ENCODE measurements around the gene KCNC1.

The KCNC1 gene

DNA sequence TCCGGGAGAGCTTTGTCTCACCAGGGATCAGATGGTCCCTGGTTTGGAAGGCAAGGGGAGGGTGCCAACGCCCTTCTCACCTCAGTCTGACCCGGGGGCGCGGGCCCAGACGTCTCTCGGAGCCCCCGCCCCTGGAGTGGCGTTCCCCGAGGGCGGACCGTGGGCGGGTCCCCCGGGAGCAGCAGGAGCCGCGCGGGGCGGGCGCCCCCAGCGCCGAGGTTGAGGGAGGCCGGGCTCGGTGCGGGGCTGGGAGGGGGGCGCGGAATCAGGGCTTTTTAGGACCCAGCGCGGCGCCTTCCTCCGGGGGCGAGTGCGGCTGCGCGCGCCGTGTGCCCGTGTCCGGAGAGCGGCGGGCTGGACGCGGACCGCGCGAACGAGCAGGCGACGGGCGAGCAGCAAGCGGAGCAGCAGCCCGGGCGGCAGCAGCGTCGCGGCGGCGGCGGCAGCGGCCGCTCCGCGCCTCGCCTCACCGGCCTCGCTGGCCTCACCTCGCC is at the start of gene KCNC1:
KCNC1 (plus strand) TSS at position 364 of the 494 bp plus-strand sequence. CDS start 1,222 bp downstream, outside the sequence.
- DNase-seq (ENCODE audit: low read depth in 2 of 2): no peak

- DNase-seq (ENCODE audit: low read depth in 2 of 2): no peak
These were observed 48.2 kb upstream of the KCNC1 start for GRCh38 chr11:17686231-17686980.

GRCh38 chr11:17687946-17688670 is 46.5 kb upstream of the KCNC1 start:
- no peak for DNase-seq (ENCODE audit: low read depth in 2 of 2)

GRCh38 chr11:17691550-17691949 is 43.0 kb upstream of the KCNC1 start:
- no peak for DNase-seq (ENCODE audit: low read depth in 2 of 2)

DNA sequence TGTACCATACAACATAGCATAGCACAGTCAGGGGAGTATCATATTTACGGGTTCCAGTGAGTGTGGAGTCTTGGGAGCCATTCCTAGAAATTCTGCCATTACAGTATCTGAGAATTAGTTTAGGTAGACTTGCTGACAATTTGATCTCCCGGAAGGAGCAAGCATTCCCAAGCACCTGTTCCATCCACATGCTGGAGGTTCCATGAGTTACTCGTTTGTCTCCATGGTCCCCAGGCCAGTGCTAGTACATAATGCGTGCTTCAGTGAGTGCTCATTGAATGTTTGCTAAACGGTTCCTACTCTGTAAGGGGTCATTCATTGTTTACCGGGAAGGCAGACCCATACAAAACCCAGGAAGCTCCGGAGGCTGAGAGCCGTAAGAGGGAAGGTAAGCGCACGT is 42.6 kb upstream of the KCNC1 start:
- DNase-seq (ENCODE audit: low read depth in 2 of 2): no peak

GRCh38 chr11:17692931-17693330 is 41.6 kb upstream of the KCNC1 start:
- DNase-seq (ENCODE audit: low read depth in 2 of 2): no peak

- no peak for DNase-seq (ENCODE audit: low read depth in 2 of 2)
These were observed 41.0 kb upstream of the KCNC1 start for GRCh38 chr11:17693531-17693930.

- no peak for DNase-seq (ENCODE audit: low read depth in 2 of 2)
These were observed 40.0 kb upstream of the KCNC1 start for GRCh38 chr11:17694494-17695110.

DNA sequence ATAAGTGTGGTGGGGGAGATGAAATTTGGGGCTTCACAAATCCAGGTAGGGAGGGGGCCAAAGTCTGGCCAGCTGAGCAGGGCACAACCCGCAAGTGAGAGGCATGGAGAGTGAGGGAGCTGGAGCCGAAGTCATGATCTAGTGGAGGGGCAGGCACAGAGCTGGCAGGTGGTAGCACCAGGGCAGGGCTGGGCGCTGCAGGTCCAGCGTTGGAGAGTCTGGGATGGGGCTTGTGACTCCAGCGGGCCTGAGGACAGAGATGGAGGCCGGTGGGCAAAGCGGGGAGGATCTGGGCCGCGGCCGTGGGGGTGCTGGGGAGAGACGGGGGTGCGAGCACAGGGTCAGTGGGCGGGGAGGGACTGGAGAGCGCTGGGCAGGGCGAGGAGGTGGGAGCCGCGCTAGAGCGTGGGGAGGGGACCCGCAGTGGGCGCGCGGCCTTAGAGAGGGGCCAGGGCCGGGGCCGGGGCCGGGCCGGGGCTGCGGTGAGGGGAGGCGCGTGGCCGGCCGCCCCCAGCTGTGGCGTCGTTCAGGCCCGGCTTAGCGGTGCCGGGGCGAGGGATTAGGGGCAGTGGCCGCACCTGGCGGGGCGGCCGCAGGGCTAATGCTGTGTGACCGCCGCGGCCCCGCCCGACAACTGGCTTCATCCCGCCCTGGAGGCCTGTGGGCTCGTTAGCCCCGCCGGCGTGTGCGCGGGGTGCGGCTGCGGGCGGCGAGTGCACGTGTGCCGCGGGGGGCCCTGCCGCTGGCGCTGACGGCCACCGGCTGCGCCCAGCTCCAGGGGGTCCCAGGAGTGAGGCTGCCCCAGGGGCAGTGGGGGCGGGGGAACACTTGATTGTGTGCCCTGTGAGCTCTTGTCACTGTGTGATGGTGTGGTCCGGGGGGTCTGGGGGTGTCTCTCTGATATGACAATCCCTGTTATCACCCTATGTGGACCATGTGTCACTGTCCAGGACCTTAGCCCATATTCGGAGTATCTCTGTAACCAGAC is 38.8 kb upstream of the KCNC1 start:
- DNase-seq (ENCODE audit: low read depth in 2 of 2): no peak

DNA sequence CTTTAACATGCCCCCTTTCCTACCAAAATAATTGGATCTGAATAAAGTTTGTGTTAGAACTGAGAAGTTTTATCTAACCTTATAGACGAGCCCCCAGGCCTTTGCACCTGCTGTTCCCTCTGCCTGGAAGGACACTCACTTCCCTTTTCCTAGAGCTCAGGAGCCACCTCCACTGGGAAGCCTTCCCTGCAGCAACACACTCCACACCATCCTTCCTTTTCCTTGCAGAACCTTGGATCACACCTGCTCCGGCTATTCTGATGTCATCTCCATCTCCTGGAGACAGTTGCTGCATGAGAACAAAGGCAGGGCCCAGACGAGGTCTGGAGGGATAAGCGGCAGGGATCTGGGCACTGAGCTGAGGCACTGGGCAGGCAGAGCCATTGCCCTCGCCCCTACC is 37.8 kb upstream of the KCNC1 start:
- DNase-seq (ENCODE audit: low read depth in 2 of 2): no peak

GRCh38 chr11:17697175-17697949 is 37.2 kb upstream of the KCNC1 start:
- DNase-seq (ENCODE audit: low read depth in 2 of 2): no peak

GRCh38 chr11:17699147-17700114 is 35.1 kb upstream of the KCNC1 start:
- DNase-seq (ENCODE audit: low read depth in 2 of 2): no peak

DNA sequence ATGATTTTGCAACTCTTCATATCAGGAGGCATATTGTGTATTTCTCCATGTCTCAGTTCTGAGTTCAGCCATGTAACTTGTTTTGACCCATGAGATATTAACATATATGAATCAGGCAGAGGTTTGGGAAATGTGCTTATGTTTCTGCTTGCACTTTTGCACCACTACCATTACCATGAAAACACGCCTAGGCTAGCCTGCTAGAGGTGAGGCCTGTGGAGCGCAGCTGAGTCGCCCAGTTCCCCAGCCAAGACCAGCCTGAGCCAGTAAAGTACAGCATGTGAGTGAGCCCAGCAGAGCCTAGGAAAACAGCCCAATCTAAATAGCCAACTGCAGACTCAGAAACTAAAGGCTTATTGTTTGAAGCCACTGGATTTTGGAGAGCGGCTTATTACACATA is 33.6 kb upstream of the KCNC1 start:
- no peak for DNase-seq (ENCODE audit: low read depth in 2 of 2)

DNA sequence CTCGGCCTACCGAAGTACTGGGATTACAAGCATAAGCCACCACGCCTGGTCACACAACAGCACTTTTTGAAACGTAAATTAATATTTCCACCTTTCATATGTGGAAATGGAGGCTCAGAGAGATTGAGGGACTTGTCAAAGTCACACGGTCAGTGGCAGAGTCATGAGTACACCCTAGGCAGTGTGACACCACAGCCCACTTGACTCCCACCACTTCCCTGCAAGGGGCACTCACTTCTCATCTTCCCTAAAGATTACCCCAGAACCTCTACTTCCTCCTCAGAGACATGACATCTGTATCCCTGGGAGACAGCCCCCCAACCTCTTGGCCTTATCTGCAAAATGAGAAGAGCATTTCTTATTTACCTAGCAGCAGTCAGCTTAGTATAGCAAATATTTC is 31.7 kb upstream of the KCNC1 start:
- DNase-seq (ENCODE audit: low read depth in 2 of 2): no peak

- DNase-seq (ENCODE audit: low read depth in 2 of 2): no peak
These were observed 30.6 kb upstream of the KCNC1 start for GRCh38 chr11:17703951-17704350.

DNA sequence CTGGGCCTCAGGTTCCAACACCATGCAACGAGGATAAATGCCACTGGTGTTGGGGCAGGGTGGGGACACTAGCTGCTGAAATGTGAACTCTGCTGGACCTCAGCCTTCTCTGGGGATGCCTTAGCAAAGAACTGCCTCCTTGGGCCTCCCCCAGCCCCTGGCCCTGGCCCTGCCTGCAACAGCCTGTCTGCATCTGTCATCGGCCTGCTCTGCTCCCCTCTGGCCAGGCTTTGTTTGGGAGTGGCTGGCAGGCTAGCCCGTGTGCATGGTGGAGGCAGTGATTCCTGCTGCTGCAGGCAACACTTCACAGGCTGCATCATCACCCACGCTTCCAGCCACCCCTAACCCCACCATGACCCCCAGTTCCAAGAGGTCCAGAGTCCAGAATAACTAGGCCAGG is 26.8 kb upstream of the KCNC1 start:
- DNase-seq (ENCODE audit: low read depth in 2 of 2): no peak

GRCh38 chr11:17711836-17712235 is 22.7 kb upstream of the KCNC1 start:
- no peak for DNase-seq (ENCODE audit: low read depth in 2 of 2)

DNA sequence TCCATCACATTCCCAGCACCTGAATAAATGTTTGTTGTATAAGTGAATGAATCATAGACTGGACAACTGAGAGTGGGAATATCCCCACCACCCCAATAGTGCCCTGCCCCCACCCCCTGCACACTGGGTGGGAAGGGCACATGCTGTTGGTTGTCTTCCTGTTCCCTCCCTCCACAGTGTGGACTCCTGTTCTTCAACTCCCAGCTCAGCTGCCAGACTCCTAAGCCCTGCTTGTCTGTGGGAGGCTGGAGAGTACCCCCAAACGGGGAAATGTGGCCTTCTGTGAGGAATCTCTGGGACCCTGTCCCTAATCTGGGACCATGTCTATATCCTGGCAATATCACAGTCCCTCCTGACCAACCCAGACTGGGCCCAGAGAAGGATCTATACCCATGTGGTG is 20.7 kb upstream of the KCNC1 start:
- DNase-seq (ENCODE audit: low read depth in 2 of 2): no peak

GRCh38 chr11:17714356-17714854 is 20.2 kb upstream of the KCNC1 start:
- DNase-seq (ENCODE audit: low read depth in 2 of 2): no peak

Data from stimulated activated CD4-positive, alpha-beta T cell treated with anti-CD3 and anti-CD28 coated beads, Interleukin-4, amount 100 ng/mL, for 48 hours (primary cell).